DMS79 (cell line): Measurements from ENCODE around the gene PIK3C3.

Experiments used
- DNase-seq: peaks from one replicate; lab custom pipeline; 2025; lab: John Stamatoyannopoulos, UW

The PIK3C3 gene

GRCh38 chr18:42131066-42131929 lies 176.3 kb downstream of the PIK3C3 start:
- DNase-seq = no peak

- DNase-seq = no peak
Measured at GRCh38 chr18:42131930-42132244, 176.9 kb downstream of the PIK3C3 start.
